GM21381 (cell line): ENCODE results near the gene CHST8.

ENCODE experiments used
- ATAC-seq: cut with Tn5 transposase; IDR thresholded peaks from one replicate; pipeline ENCODE4 v1.9.1; 2021; ENCODE audit warnings: mild to moderate bottlenecking, moderate library complexity; ENCODE audit not compliant: unreplicated experiment

The CHST8 gene

DNA sequence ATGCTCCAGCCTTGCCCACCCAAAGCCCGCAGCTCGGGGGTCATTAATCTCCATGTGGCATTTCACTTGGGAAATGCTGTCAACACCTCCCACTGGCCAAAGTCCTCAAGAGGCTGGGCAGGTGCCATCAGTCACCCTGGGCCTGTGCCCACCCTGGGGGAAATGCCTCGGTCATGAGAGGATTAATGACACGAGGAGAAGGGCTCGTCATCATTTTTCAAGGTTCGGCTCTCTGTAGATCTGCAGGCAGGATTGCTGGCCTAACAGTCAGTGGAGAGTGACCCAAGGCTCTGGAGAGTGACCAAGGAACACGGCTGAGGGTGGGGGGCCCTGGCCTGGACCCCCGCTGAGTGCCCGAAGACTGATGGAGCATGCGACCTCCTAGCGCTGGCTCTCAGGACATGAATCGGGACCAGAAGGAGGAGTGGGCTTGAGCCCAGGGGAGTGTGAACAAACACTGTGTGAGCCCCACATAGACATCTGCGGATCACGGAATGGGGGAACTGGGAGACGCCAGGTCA is 159.7 kb downstream of the CHST8 start:
- no peak for ATAC-seq

DNA sequence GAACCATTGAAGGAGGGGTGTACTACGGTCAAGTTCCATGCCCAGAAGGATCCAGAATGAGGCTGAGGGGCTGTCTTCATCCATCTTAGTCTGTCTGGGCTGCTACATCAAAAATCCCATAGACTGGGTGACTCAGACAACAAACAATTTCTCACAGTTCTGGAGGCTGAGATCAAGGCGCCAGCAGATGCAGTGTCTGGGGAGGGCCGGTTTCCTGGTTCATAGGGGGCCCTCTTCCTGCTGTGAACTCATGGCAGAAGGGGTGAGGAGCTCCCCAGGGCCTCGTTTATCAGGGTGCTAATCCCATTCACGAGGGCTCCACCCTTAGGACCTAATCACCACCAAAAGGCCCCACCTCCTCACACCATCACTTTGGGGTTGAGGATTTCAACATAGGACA is 160.2 kb downstream of the CHST8 start:
- ATAC-seq: no peak

DNA sequence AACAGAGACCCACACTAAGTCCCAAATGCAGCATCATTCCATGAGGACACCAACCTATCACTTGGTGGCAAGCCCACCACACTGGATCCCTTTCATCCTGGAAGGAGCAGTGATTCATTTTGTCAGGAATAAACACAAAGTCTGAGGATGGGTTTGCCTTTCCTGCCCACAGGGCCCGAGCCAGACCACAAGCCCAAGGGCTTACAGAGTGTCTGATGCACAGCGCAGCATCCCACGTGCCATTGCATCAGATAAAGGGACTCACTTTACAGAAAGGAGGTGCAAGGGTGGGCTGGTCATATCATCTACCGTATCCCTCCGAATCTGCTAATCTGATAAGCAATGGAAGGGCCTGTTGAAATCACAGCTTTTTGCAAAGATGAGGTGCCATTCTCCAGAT is 162.7 kb downstream of the CHST8 start:
- ATAC-seq: no peak

DNA sequence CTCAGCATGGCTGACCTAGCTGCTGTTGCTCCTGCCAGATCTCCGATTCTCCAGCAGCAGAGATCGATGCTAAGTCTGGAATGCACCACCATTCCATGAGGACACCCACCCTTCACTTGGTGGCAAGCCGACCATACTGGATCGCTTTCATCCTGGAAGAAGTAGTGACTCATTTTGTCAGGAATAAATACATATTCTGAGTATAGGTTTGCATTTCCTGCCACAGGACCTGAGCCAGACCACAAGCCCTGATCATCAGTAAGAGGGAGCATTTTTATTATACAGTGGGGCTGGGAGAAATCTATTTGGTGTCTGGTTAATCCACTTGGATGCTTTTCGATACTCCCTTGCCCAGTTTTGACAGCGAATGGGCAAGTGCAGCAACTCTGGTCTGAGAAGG is 164.0 kb downstream of the CHST8 start:
- ATAC-seq: no peak

DNA sequence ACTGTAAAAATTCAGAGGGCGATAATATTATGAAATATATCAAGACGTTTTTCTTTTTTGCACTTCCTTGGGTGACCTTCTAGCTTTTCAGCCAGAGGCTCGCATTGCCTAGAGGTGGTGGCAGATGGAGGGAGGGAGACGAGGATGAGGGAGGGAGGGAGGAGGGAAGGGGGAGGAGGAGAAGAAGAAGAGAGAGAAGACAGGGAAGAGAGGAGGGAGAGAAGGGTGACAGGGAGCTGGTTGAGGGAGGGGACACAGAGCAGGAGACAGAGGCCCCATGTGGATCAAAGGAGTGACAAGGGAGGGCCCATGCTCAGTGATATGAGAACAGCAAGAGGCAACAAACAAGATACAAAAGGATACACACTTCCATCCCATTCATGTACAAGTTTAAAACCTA is 166.9 kb downstream of the CHST8 start:
- ATAC-seq: no peak

DNA sequence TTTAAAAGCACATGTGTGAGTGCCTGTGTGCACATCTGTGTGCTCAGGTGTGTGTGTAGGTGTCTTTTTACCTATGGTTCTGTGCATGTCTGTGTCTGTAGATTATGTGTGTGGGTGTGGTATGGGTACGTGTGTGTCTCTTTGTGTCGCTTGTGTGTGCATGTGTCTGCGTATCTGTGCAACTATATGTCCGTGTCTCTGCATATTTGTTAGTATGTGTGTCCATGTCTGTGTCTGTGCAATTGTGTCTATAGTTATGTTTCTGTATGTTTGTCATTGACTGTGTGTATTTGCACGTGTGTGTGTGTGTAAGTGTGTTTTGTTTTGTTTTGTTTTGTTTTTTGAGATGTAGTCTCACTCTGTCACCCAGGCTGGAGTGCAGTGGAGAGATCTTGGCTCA is 167.6 kb downstream of the CHST8 start:
- ATAC-seq: no peak

DNA sequence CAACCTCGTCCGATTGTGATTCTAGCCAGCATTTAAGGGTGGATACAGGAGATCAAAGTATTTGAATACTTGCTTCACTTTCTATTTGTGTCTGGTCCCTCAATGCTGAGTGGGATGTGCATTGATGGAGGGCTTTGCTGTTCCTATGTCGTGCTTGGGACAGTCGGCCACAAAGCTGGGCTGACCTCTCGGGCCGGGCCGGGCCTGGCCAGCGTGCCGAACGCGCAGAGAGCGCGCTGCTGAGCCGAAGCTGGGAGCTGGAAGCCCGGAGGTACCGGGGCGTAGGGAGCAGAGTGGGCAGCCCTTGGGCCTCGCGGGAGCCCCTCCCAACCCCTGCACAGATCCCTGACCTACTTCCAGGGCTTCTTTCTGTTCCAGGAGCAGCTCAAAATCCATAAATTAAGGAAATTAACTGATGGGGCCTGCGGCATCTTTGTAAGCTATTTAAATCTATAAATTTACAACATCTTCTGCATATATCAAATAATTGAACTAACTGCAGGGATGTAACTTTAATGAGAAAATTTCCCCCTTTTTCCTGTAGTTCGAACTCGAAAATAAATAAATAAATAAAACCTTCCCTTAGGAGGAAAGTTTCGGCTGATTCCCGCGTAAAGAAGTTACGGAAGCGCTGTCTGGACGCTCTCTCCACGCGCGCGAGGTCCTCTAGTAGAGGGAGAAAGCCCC is 173.1 kb downstream of the CHST8 start:
- ATAC-seq: no peak

DNA sequence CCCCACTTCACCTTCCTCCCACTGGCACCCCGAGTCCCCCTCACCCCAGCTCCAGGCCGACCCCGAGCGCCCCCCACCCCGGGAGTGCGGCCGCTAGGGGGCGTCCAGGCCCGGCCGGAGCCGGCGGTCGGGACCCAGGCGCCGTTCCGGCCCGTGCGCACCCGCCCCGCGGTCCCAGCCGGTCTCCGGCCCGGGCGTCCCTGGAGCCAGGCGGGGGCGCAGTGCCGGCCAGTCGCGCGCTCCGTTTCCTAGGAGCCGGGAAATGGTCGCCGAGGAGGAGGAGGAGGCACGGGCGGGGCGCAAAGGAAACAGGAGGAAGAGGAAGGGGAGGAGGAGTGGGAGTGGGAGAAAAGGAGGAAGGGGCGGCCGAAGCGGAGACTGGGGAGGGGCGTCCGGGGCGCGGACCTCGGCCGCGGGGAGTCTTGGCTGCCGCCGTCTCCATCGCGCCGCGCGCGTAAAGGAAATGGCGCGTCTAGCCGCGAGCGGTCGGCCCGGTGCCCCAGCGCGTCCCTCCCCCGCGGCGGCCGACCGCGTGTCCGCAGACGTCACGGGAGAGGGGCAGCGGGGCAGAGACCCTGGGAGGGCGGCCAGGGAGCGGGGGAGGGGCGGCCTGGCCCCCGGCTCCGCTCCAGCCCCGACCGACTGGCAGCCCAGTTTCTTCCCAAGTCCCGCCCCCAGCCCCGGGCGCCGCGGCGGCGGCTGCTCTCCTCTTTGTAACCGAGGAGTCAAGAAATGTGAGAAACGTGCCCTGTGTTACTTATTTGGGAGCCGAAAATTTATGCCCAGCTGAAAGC is 173.8 kb downstream of the CHST8 start:
- ATAC-seq: no peak

DNA sequence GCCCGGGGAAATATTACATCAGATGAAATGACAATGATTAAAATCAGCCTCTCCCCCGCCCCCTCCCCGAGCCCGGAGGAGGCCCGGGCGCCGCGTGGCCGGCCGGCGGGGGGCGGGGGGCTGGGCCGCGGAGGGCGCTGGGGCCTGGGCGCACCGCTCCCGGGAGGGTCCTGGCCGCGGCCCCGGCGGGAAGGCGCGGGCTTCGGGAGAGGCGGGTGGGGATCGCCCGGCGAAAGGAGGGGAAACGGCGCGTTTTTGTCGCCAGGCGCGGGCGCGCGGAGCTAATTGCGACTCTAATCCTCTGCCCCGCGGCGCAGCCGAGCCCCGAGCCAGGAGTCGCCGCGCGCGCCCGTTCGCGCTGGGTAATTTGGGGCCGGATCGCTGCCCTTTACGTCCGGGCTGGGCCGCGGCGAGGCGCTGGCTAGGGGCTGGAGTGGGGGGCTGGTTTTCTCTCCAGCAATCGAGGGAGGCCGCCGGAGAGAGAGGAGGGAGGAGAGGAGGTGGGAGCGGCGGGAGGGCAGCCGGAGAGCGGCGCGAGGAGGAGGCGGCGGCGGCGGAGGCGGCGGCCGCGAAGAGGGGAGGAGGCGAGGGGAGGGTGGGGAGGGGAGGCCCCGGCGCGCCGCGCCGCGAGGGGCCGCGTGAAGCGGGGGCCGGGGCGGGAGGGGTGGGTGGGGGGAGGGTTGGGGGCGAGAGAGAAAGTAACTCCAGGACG is 174.6 kb downstream of the CHST8 start, which contains the start of gene KCTD15:
TSS of gene KCTD15 (plus strand) at position 707 of the 712 bp plus-strand sequence. CDS start 3,585 bp downstream, outside the sequence.
- no peak for ATAC-seq

DNA sequence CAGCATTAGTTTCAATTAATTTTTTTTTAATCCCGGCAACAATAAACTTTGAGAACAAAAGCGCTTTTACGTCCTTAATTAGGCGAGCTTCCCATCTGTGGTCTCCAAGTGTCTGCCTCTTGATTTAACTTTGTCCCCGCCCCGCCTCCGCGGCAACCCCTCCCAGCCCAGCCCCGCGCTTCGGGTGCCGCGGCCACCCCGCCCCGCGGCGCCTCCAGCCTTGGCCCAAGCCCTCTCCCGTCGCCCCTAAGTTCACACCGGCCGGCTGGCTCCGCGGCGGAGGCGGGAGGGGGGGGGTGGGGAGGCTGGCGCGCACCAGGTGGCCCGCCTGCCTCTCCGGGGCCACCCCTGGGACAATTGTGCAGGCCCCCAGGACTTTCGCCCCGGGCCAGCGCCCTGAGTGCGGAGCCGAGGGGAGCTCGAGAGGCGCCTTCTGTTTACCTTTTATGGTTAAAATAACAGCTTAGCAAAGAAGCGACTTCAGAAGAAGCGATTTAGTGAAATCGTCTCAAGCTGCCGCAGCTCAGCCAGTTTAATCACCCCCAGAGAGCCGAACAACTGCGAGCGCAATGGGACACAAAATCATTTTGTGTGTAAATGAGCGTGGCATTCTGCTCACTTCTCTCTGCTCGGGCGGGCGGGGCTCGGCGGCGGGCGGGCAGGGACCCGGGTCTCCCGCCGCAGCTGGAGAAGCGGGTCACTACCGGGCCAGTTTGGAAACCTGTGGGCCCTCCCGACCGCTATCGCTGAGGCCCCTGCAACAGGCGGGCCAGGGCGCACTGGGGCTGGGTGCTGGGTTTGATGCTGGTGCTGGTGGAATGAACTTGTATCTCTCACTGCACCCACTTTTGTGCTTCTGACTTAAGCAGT is 176.3 kb downstream of the CHST8 start:
- ATAC-seq: no peak

DNA sequence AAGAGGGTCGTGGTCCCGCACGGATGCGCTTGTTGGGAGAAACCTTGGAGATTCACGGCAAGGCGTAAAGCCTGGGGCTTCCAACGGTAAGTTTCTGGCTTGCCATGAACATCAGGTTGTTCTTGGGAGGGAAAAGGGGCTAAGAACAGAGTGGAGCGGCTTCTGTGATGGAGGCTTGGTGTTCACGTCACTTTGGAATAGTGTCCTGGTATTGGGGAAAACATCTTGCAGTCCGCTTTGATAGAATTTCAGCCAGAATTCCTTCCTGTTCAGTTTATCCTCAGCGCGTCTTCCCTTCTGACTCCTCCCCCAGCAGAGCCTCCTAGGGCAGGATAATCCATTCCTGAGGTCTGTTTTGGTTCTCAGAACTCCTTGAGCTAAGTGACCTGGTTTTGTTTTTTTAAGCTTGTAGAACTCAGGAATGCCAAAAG is 176.9 kb downstream of the CHST8 start:
- ATAC-seq: no peak

DNA sequence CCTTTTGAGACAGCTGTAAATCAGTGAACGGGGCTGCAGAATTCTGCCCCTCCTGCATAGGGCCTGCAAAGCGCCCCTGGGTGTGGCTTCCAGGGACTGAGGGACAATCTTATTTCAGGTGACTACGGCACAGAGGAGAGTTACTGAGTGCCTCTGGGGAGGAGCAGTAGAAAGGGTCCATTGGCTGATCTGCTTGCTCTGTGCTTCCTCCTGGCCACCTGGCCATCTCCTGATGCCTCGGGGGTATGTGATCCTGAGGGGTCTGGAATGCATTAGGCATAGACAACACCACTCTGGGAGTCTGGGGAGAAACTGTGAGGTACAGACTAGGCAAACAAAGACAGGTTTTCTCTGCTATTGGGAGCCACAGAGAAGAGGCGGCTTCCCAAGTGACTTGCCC is 177.7 kb downstream of the CHST8 start:
- no peak for ATAC-seq

DNA sequence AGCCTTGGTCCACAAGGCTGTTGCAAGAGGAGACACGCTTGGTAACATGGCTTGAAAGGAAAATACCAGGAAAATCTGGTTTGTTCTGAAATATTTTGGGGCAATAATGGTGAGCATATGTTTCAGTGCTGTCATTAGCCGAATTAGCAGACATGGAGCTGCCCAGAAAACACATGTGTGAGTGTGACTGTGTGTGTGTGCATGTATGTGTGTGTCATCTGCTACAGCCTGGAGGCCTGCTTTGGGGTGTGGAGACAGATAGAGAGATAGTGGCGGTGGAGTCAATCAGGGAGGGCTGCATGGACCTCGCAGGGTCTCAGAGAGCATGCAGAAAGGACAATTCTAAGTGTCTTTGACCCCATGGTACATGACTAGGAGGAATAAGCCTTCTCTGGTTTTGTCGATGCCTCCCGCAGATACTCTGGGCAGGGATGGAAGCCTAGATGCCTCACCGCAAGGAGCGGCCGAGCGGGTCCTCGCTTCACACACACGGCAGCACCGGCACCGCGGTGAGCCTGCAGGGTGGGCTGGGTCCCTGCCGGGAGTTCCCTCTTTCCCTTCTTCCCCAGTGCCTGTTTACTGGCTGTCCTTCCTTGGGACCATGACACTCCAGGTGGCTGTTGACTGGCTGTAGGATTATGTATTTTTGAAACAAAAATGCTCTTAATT is 178.4 kb downstream of the CHST8 start:
- ATAC-seq: no peak

DNA sequence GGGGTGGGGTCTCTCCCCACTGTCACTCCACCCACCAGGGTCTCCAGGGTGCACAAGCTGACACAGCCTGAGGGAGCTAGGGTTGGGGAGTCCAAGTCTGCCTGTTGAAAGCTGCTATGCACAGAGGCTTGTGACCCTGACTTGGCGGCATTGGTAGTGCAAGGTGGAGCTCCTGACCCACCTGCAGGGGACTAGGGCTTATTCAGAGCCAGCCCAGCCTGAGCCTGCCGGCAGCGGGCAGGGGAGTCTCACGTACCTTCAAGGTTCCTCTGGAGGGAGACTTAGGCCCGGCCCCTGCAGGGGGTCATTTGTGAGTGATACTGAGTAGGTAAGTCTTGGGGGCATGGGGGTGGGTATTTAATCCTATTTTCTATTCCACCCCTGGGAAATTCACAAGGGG is 179.7 kb downstream of the CHST8 start:
- no peak for ATAC-seq

DNA sequence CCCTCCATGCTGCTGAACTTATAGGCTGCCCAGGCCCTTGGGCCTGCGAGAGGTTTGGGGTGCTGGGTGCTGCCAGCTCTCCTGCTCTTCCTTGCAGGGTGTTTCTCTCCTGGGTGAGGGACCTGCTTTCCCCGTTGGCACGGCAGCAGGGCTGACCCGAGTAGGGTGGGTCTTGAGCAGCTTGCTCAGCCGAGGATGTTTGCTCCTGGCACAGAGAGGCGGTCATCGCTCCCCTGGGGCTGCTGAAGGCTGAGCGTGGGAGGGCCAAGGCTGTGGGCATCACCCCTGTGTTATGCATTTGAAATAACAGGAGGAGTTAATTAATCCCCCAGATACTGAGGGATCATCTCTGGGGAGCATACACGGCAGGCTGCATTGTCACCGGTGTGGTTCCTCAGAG is 180.2 kb downstream of the CHST8 start:
- ATAC-seq: no peak

DNA sequence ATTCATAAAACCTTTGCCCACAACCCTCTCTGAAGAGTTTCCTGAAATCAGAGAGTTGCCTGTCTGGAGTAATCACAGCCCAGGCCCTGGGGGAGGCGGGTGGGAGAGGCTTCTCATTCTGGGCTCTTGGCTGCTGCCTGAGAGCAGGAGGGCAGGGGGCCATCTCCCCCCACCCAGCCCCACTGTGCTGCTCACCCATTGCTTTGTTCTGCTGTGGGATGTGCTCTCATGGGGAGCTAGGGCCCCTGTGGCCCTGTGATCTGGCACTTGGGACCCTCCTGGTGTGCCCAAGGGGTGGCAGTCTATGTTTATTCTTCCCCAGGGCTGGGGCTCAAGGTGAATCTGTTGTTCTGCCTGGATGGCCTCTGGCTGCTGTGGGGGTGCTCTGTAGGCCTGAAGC is 181.0 kb downstream of the CHST8 start:
- no peak for ATAC-seq

DNA sequence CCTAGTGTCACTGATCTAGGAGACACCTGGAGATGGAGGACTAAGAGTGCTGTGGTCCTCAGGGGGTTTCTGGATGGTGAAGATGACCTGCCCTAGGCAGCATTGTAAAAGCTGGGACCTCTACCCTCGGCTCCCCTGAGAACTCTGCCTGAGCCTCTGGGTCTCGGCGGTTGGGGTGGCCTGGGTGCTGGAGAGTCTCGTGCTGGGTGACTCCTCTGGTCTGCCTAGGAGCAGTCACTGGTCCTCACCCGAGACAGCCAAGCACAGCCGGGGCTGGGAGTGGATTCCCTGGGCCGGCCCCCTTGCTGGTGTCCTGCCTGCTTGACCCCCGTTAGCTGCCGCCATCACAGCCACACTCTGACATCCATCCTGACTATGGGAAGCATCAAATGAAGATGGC is 181.6 kb downstream of the CHST8 start:
- no peak for ATAC-seq

DNA sequence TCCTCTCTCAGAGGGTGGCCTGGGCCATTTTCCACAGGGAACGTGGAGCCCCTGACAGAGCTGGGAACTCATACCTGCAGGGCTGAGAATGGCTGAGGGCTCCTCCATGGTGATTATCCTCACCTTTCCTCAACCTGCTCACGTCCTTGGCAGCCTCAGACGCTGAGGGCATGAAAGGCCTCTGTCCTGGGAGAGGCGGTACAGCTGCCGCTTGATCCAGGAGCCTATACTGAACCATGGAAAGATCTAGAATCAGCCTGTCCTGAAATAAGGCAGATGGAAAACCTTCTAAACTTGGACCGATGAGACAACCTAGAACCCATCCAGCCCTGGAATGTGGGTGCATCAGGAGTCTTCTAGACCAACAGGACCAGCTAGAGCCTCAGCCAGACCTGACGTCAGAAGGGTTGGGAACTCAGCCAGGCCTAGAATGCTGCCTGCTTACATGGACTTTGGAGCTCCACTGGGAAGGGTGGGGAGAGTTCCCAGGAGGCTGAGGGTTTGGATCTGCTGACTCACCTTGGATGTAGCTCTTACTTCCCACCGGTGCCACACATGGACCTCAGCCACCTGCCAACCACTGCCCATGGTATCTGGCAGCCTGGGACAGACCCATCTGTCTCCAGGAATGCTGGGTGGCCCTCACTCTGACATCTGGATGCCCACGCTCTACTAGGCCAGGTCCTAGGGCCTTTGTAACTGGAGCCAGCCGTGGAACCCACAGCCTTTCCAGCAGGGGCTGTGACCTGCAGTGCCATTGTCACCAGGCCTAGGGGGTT is 182.5 kb downstream of the CHST8 start:
- ATAC-seq: no peak

DNA sequence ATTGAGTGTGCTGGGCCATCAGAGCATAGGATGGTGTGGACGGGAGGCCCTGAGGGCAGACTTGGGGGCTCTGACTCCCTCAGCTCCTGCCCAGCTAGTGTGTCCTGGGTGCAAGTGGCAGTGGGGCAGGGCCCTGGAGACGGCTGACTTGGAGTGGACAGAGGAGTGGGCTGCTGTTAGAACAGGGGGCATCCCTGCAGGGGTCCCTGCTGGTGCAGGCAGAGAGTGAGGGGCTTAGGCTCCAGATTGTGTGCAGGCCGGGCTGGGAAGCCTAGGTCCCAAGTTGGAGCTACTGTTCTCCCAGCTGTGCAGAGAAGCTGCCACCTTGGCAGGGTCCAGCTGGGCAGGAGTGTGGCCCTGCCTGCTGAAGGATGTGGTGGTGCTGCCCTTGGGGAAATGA is 183.6 kb downstream of the CHST8 start:
- ATAC-seq: no peak
